Thymus (tissue), 11 donors: ENCODE measurements around the gene ZNF844. TPM values are rescaled to one million over a fixed set of nuclear protein-coding genes. Genes with fewer than 3 reads are reported as not detected.

Source experiments
- DNase-seq, 9 donors: peaks; one replicate each; pipeline ENCODE4 v3.0.0-alpha.2; 2013; ENCODE audit warnings: low spot score in 9 of 9, low read depth in 6 of 9, missing footprints in 1 of 9
- H3K27ac ChIP-seq, 2 donors: one replicate each; pipeline ENCODE4 v1.5.1; 2013; ENCODE audit warnings: control low read depth in 1 of 2, low read depth in 1 of 2, low read length in 1 of 2, mild to moderate bottlenecking in 1 of 2, moderate library complexity in 1 of 2
- H3K27me3 ChIP-seq, 2 donors: one replicate each; pipeline ENCODE4 v1.5.1; 2013; ENCODE audit warnings: low read length in 1 of 2; ENCODE audit not compliant: control insufficient read depth in 2 of 2, insufficient read depth in 1 of 2
- H3K36me3 ChIP-seq, 2 donors: one replicate each; pipeline ENCODE4 v1.5.1; 2013; ENCODE audit warnings: low read length in 1 of 2, mild to moderate bottlenecking in 1 of 2, moderate library complexity in 1 of 2; ENCODE audit not compliant: control insufficient read depth in 2 of 2, insufficient read depth in 2 of 2
- H3K4me1 ChIP-seq, 2 donors: one replicate each; pipeline ENCODE4 v1.5.1; 2013; ENCODE audit warnings: low read length in 2 of 2; ENCODE audit not compliant: control insufficient read depth in 2 of 2, insufficient read depth in 2 of 2
- H3K4me3 ChIP-seq, 2 donors: one replicate each; pipeline ENCODE4 v1.5.1; 2013; ENCODE audit warnings: low read length in 2 of 2, control low read depth in 1 of 2, mild to moderate bottlenecking in 1 of 2
- H3K9me3 ChIP-seq, 2 donors: one replicate each; pipeline ENCODE4 v1.5.1; 2013; ENCODE audit warnings: low read length in 1 of 2, mild to moderate bottlenecking in 1 of 2; ENCODE audit not compliant: control insufficient read depth in 2 of 2, insufficient read depth in 1 of 2
- whole genome bisulfite sequencing: extraction: QIAGEN DNeasy Blood & Tissue Kit; methylation state at CpG from one replicate; pipeline ENCODE4 v1.1.7; 2013; 5-methylcytosine and 5-hydroxymethylcytosine counted together
- polyA plus RNA-seq: library from polyadenylated mRNA; stranded (reverse); fragments of 200-250 nt; gene quantifications from one replicate; pipeline ENCODE4 v1.2.3, GENCODE V29; 2013
- total RNA-seq: library from RNA; stranded (reverse); fragments of 120-200 nt; gene quantifications from one replicate; pipeline ENCODE4 v1.2.4, GENCODE V29; 2013
- donor health status: healthy.

The ZNF844 gene
- total and polyA plus RNA-seq, 2 donors, result 4.6 to 7.0 TPM

DNA sequence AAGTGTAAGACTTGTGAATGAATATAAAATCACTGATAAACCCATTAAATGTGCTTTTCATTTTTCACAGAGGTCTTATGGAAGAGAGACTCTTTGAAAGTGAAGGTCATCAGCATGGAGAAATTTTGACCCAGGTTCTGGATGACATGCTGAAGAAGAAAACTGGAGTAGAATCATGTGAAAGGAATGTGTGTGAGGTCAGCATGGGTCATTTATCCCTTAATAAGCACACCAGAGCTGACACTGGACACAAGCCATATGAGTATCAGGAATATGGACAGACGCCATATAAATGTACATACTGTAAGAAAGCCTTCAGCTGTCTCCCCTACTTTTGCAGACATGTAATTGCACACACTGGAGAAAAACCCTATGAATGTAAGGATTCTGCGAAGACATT is 46.6 kb downstream of the ZNF844 start:
- Histone ChIP-seq H3K4me1 (no peaks in the 10 kb centered on the region), H3K27me3 (no peaks in the 10 kb centered on the region), H3K36me3 (peaks cover 24 to 31% of the 10 kb centered on the region in 2 donors), H3K27ac (no peak overlapping the region), H3K9me3 (peaks cover 3 to 7% of the 10 kb centered on the region in 2 donors), H3K4me3 (no peak overlapping the region)
- 48% methylated on average over 2 of the region's 2 CpGs for WGBS
- DNase-seq, result no peak

DNA sequence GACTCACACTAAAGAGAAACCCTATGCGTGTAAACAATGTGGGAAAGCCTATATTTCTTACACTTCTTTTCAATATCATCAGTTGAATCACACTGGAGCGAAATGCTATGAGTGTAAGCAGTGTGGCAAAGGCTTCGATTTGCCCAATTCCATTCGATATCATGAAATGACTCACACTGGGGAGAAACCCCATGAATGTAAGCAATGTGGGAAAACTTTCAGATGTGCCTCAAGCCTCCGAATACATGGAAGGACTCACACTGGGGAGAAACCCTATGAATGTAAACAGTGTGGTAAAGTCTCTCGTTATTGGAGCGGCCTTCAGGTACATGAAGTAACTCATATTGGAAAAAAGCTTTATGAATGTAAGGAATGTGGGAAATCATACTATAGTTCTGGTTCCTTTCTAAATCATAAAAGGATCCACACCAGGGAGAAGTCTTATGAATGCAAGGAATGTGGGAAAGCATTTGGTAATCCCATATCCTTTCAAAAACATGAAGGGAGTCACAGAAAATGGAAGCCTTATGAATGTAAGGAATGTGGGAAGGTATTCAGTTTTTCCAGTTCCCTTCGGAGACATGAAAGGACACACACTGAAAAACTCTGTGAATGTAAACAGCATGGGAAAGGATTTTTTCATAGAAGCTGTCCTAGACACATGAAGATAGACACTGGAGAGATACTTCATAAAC is 47.6 kb downstream of the ZNF844 start:
- 98% methylated on average over 8 of the region's 8 CpGs for WGBS
- Histone ChIP-seq H3K36me3 (peaks cover 24 to 31% of the 10 kb centered on the region in 2 donors), H3K27ac (no peak overlapping the region), H3K27me3 (no peaks in the 10 kb centered on the region), H3K4me3 (no peak overlapping the region), H3K9me3 (peaks cover 3 to 10% of the 10 kb centered on the region in 2 donors), H3K4me1 (no peaks in the 10 kb centered on the region)
- DNase-seq, result no peak

DNA sequence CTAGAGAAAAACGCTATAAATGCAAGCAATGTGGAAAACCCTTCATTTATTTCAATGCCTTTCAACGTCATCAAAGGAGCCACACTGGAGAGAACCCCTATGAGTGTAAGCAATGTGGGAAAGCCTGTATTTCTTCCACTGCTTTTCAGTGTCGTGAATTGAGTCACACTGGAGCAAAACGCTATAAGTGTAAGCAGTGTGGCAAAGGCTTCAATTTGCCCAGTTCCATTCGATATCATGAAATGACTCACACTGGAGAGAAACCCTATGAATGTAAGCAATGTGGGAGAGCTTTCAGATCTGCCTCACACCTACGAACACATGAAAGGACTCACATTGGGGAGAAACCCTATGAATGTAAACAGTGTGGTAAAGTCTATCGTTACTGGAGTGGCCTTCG is 48.2 kb downstream of the ZNF844 start:
- no peaks in the 10 kb centered on the region for H3K27me3 ChIP-seq
- peaks cover 28 to 31% of the 10 kb centered on the region in 2 donors for H3K36me3 ChIP-seq
- no peak for DNase-seq
- peaks cover 3 to 16% of the 10 kb centered on the region in 2 donors for H3K9me3 ChIP-seq
- H3K27ac ChIP-seq, result no peak overlapping the region
- no peaks in the 10 kb centered on the region for H3K4me1 ChIP-seq
- no peak overlapping the region for H3K4me3 ChIP-seq
- WGBS, result 96% methylated on average over 8 of the region's 8 CpGs

DNA sequence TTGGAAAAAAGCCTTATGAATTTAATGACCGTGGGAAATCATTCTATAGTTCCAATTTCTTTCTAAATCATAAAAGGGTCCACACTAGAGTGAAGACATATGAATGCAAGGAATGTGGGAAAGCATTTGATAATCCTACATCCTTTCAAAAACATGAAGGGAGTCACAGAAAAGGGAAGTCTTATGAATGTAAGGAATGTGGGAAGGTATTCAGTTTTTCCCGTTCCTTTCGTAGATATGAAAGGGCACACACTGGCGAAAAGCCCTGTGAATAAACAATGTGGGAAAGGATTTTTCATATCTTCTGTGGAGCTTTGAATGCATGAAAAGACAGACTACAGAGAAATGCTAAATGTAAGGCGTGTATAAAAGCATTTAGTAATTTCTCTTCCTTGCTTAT is 48.6 kb downstream of the ZNF844 start:
- peaks cover 3 to 20% of the 10 kb centered on the region in 2 donors for H3K9me3 ChIP-seq
- 99% methylated on average over 5 of the region's 5 CpGs for WGBS

DNA sequence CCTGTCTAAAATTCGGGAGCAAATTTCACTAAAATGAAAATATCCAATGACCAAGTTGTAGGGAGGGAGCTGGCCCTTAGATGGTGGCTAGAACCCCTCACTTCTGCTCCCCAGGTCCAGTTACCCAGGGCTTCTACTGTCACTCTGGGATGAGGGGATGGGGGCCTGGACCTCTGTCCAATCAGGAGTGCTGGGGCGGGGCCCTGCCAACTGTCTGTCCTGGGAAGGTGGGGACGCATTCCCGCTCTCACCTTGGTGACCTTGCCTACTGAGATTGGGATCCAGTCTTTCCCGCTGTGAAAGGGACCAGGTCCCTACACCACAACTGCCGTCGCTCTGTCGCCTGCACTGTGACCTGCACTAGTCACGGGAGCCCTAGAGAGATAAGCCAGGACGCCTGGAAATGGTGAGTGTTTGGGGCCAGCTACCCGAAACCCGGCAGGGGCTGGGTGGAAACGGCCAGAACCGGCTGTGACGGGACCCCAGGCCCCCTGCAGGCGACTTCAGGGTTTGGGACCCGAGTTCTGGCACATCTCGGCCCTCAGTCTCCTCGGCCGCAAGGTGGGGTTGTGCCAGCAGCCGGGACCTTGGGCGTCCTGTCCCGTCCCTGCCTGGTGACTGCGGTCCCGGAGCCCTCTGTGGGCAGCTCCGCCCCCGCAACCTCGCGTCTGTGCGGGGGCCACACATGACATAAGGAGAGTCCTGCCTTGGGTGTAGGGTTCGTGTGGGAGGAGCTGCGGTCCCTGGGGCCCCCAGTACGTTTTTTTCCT is 52.9 kb downstream of the ZNF844 start:
- Histone ChIP-seq H3K27me3 (no peaks in the 10 kb centered on the region), H3K4me1 (no peaks in the 10 kb centered on the region), H3K36me3 (peaks cover 8 to 9% of the 10 kb centered on the region in 2 donors), H3K27ac (no peak overlapping the region), H3K9me3 (peaks cover 2 to 20% of the 10 kb centered on the region in 2 donors), H3K4me3 (no peak overlapping the region)
- DNase-seq, result no peak
- 95% methylated on average over 33 of the region's 33 CpGs for WGBS

More for the DNA sequence above, 48.6 kb downstream of the ZNF844 start:
- no peak overlapping the region for H3K4me3 ChIP-seq
- H3K27ac ChIP-seq, result no peak overlapping the region
- H3K4me1 ChIP-seq, result no peaks in the 10 kb centered on the region
- H3K36me3 ChIP-seq, result peaks cover 28 to 31% of the 10 kb centered on the region in 2 donors
- H3K27me3 ChIP-seq, result no peaks in the 10 kb centered on the region
- DNase-seq, result no peak

DNA sequence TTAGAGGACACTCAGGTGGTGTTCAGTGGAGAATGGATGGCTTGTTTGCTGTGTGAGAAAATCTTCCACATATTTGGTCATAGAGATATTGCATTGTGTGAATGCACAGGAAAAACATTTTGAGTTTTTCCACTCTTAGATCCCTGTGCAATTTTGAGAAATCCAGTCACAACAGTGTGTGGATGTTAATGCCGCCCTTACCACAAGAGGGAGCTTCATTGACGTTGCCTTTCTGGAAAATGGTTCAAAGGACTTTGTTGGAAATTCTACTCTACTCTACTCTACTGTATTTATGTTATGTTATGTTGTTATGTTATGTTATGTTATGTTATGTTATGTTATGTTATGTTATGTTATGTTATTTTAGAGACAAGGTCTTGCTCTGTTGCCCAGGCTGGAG is 62.2 kb downstream of the ZNF844 start:
- no peaks in the 10 kb centered on the region for H3K27me3 ChIP-seq
- H3K4me3 ChIP-seq, result no peak overlapping the region
- H3K36me3 ChIP-seq, result no peaks in the 10 kb centered on the region
- WGBS, result 53% methylated on average over 2 of the region's 2 CpGs
- no peaks in the 10 kb centered on the region for H3K4me1 ChIP-seq
- no peak overlapping the region for H3K27ac ChIP-seq
- H3K9me3 ChIP-seq, result peaks cover 1 to 9% of the 10 kb centered on the region in 2 donors
- peak in 2 of 9 donors; percentile 9 to 16 for DNase-seq

Other genes starting within 250 kb of the ZNF844 start
- gene ZNF439, start 216.0 kb upstream of the ZNF844 start, total RNA-seq, result 15.2 TPM
- gene ZNF439, start 216.0 kb upstream of the ZNF844 start, polyA plus RNA-seq, result 28.7 TPM
- gene ZNF69, start 176.9 kb upstream of the ZNF844 start, total RNA-seq, result 5.1 TPM
- 9.4 TPM for gene ZNF69, start 176.9 kb upstream of the ZNF844 start, polyA plus RNA-seq
- 13.6 TPM for gene ZNF700, start 139.6 kb upstream of the ZNF844 start, total RNA-seq
- 42.6 TPM for gene ZNF700, start 139.6 kb upstream of the ZNF844 start, polyA plus RNA-seq
- gene ZNF763, start 99.7 kb upstream of the ZNF844 start, total RNA-seq, result 4.4 TPM
- gene ZNF763, start 99.7 kb upstream of the ZNF844 start, polyA plus RNA-seq, result 9.9 TPM
- 2.0 TPM for gene ZNF433, start 29.1 kb upstream of the ZNF844 start, total RNA-seq
- gene ZNF433, start 29.1 kb upstream of the ZNF844 start, polyA plus RNA-seq, result 6.3 TPM
- gene ZNF878, start 11.8 kb upstream of the ZNF844 start, total RNA-seq, result 0.38 TPM
- 0.23 TPM for gene ZNF878, start 11.8 kb upstream of the ZNF844 start, polyA plus RNA-seq
- 7.7 TPM for gene ZNF20, start 75.6 kb downstream of the ZNF844 start, total RNA-seq
- 3.7 TPM for gene ZNF20, start 75.6 kb downstream of the ZNF844 start, polyA plus RNA-seq
- gene ZNF625, start 92.0 kb downstream of the ZNF844 start, total RNA-seq, result 4.8 TPM
- 1.9 TPM for gene ZNF625, start 92.0 kb downstream of the ZNF844 start, polyA plus RNA-seq
- 10.7 TPM for gene ZNF136, start 98.4 kb downstream of the ZNF844 start, total RNA-seq
- gene ZNF136, start 98.4 kb downstream of the ZNF844 start, polyA plus RNA-seq, result 8.3 TPM
- 7.1 TPM for gene ZNF44, start 230.2 kb downstream of the ZNF844 start, total RNA-seq
- gene ZNF44, start 230.2 kb downstream of the ZNF844 start, polyA plus RNA-seq, result 16.3 TPM